ENCODE data around the gene PDIK1L.

GRCh38 chr1:26166719-26167281 lies 55.2 kb downstream of the PDIK1L start:
- TF ChIP-seq CTCF (IDR thresholded peaks at IDR 0.05), result no peak
- TF ChIP-seq POLR2A (IDR thresholded peaks at IDR 0.05), result no peak

All from tibial nerve (tissue), 3 donors.